K562 treated with DMSO at 1 percent for 12 hours (cell line): Measurements from ENCODE around the gene RHOU. TPM values are rescaled to one million over a fixed set of nuclear protein-coding genes. Genes with fewer than 3 reads are reported as not detected.

Source experiments
- total RNA-seq: library from RNA; unstranded; fragments of 300-600 nt; gene quantifications from 2 replicates; pipeline ENCODE4 v1.2.3, GENCODE V29; 2022; ENCODE audit not compliant: insufficient read depth

Gene RHOU
- not detected in 2 replicates for total RNA-seq

DNA sequence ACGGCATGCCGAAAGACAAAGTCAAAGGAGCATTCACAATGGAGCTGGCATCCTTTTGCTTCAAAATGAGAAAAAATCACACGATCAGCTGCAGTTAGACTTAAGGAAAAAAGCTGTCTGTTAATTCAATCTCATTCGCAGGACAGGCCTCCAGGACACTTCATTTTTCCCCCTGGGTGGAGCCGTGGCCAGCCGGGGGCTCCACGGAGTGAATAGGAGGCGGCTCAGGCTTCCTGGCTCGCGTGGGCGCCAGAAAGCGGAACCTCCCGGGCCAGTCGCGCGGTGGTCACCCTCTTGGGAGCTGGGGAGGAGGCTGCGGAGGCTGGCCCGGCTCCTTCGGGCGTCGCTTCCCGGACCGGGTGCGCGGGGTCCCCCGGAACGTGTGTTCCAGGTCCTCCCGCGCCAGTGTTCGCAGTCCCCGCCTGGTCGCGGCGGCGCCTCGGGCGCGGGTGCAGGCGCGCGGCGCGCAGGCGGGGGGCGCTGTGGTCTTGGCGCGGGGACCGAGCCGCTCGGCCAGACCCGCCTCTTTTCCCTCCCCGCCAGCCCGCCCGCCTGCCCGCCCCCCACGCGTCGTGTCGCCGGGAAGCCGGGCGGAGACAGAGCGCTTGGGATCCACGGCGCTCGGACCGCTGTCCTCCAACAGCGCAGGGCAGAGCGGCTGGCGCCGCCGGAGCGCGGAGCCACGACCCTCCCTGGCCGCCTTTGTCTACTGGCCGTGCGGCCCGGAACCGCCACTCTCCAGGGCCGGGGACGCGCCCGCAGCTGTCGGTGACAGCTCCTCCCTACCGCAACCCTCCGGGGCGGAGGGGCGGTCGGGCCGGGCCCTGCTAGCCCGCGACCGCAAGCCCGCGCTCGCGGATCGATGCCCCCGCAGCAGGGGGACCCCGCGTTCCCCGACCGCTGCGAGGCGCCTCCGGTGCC, at the start of gene RHOU:
RHOU (plus strand) TSS at position 599 of the 921 bp plus-strand sequence; CDS start at position 863, 264 bp downstream.

Other genes with a start within 250 kb of the RHOU start
- 230 and 244 TPM in 2 replicates for gene RNF187, start 248.1 kb upstream of the RHOU start, total RNA-seq